ENCODE measurements around the gene APOM. TPM values are rescaled to one million over a fixed set of nuclear protein-coding genes. Genes with fewer than 3 reads are reported as not detected.

APOM gene
- total and polyA plus RNA-seq, 2 of the 4 experiments (the other 2 are of a cell fraction) = 1.4 to 3.8 TPM

- Histone ChIP-seq H3K18ac (ENCODE audit: low read depth, low read length) (no peak overlapping the region), H2AFZ (replicated peaks; ENCODE audit: low read length, poor library complexity) (no peak overlapping the region), H4K8ac (ENCODE audit: low read depth in 2 of 2, low read length in 2 of 2) (no peak overlapping the region), H2BK120ac (ENCODE audit: low read depth, low read length) (no peak overlapping the region), H4K20me1 (ENCODE audit: insufficient read depth, low read length) (peaks cover 24% of the 10 kb centered on the region), H3K4me2 (ENCODE audit: low read depth, low read length) (no peak overlapping the region), H2BK5ac (ENCODE audit: low read depth, low read length, poor library complexity, severe bottlenecking) (peak overlapping the region; percentile 41), H3K27ac (ENCODE audit: insufficient read depth, low read length) (no peak overlapping the region), H3K4ac (ENCODE audit: low read depth, low read length) (no peak overlapping the region), H3K4me3 (ENCODE audit: insufficient read depth, low read depth, low read length) (no peak overlapping the region), H3K23ac (ENCODE audit: low read depth, low read length) (no peak overlapping the region), H3K9me1 (ENCODE audit: insufficient read depth, low read length) (no peaks in the 10 kb centered on the region), H4K91ac (ENCODE audit: insufficient read depth, low read depth, low read length) (no peak overlapping the region), H3K79me1 (ENCODE audit: low read depth in 1 of 2, low read length in 2 of 2) (peaks cover 31 to 46% of the 10 kb centered on the region in 2 experiments), H3K9ac (ENCODE audit: low read depth, low read length) (no peak overlapping the region), H3K27me3 (ENCODE audit: control insufficient read depth, insufficient read depth, low read length) (no peaks in the 10 kb centered on the region), H3K36me3 (ENCODE audit: control insufficient read depth, insufficient read depth, low read length) (peaks cover 87% of the 10 kb centered on the region), H2AK9ac (replicated peaks; ENCODE audit: low read depth, low read length, poor library complexity) (no peak overlapping the region), H3K56ac (ENCODE audit: extremely low read depth, insufficient read depth, low read length) (no peak overlapping the region), H2BK15ac (ENCODE audit: low read depth, low read length) (no peak overlapping the region), H2BK20ac (ENCODE audit: low read depth, low read length) (no peak overlapping the region), H3K9me3 (ENCODE audit: control insufficient read depth, insufficient read depth, low read length) (no peaks in the 10 kb centered on the region), H4K5ac (ENCODE audit: low read depth, low read length) (no peak overlapping the region), H3K14ac (replicated peaks; ENCODE audit: low read depth, low read length) (no peak overlapping the region), H3K4me1 (ENCODE audit: control insufficient read depth, insufficient read depth, low read length) (no peaks in the 10 kb centered on the region), H2AK5ac (ENCODE audit: low read depth, low read length) (no peak overlapping the region)
- no peak for ATAC-seq (ENCODE audit: low read depth)
- dilution Hi-C loops (cut with HindIII; ENCODE audit: low sequenced_read_pairs, unreplicated experiment) (no loop called here), in situ Hi-C loops (cut with MboI; ENCODE audit: low sequenced_read_pairs) (no loop called here), intact Hi-C loops (cut with micrococcal nuclease) (no loop called here)
- no CpG with 5 or more reads among the region's 7 CpGs for WGBS, 2 experiments (ENCODE audit: extremely low coverage in 2 of 2, insufficient read length in 1 of 2)
- TF ChIP-seq FOS (IDR thresholded peaks at IDR 0.05; ENCODE audit: low read depth, low read length) (no peak), MXI1 (IDR thresholded peaks at IDR 0.05; ENCODE audit: borderline replicate concordance, low read depth, low read length) (no peak), POLR2A (IDR thresholded peaks at IDR 0.05; ENCODE audit: low read depth, low read length) (no peak)
- CTCF ChIA-PET = no interaction called here
- BruUV-seq (replicated peaks) = no TSS peak
- POLR2A ChIA-PET (ENCODE audit: unreplicated experiment) = no interaction called here
- no peak for DNase-seq
Observed at GRCh38 chr6:31633447-31633846, 22.2 kb upstream of the APOM start.

Measured in IMR-90 (cell line).